GM06990 (cell line): ENCODE data around the gene CYSRT1.

Source experiments
- DNase-seq: peaks from one replicate; pipeline ENCODE4 v3.0.0-alpha.2; 2011; ENCODE audit not compliant: insufficient read length; ENCODE audit errors: extremely low read depth
- H3K27me3 ChIP-seq: replicated peaks from 2 replicates; pipeline ENCODE4 v1.6.0; 2011; ENCODE audit warnings: low read length; ENCODE audit not compliant: control insufficient read depth, insufficient read depth
- H3K36me3 ChIP-seq: 2 replicates; pipeline ENCODE4 v1.5.1; 2011; ENCODE audit warnings: low read length; ENCODE audit not compliant: control insufficient read depth, insufficient read depth
- H3K4me3 ChIP-seq: replicated peaks from 2 replicates; pipeline ENCODE4 v1.5.1; 2011; ENCODE audit warnings: low read depth, mild to moderate bottlenecking, control low read depth, low read length
- CTCF ChIP-seq: IDR thresholded peaks from 2 replicates; pipeline ENCODE4 v1.5.1; 2011; ENCODE audit warnings: low read length, control low read depth, mild to moderate bottlenecking, inconsistent platforms; ENCODE audit not compliant: insufficient read depth, poor library complexity, severe bottlenecking

Gene CYSRT1

GRCh38 chr9:137220317-137221094 lies 4.5 kb upstream of the CYSRT1 start:
- TF ChIP-seq CTCF = no peak
- no peak overlapping the region for H3K4me3 ChIP-seq
- no peaks in the 10 kb centered on the region for H3K27me3 ChIP-seq
- DNase-seq = no peak
- H3K36me3 ChIP-seq = peaks cover 9% of the 10 kb centered on the region

- DNase-seq = no peak
- Histone ChIP-seq H3K36me3 (peaks cover 3% of the 10 kb centered on the region), H3K4me3 (peak overlapping the region; percentile 55), H3K27me3 (no peaks in the 10 kb centered on the region)
- TF ChIP-seq CTCF = no peak
Measured at GRCh38 chr9:137221095-137221505, 3.9 kb upstream of the CYSRT1 start.

DNA sequence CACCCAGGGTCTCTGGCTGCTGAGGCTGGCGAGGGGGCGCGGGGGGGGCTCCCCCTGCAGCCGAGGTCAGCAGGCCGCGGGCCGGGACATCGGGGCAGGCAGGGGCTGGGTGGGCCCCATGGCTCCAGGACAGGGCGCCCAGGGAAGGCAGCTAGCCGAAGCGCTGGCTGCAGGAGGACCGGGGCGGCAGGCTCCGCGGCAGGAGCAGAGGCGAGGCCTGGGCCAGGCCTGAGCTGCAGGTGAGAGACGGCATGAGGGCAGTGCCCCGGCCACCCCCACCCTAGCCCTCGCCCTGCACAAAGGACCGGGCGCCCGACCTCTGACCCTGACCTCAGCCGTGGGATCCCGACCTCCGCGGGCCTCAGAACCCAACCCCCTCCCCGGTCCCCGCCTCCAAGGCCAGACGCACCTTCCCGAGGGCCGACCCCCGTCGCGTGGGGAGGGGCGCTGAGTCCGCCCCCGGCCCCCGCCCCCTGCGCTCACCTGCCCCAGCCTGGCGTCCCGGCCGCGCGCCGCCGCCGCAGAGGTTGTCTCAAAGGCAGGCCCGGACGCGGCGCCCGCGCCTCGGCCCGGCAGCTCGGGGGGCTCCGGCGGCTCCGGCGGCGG lies 3.4 kb upstream of the CYSRT1 start:
- Histone ChIP-seq H3K36me3 (peaks cover 2% of the 10 kb centered on the region; the same call in 1 of the 2 replicates), H3K4me3 (peak overlapping the region; percentile 55), H3K27me3 (no peaks in the 10 kb centered on the region)
- TF ChIP-seq CTCF = no peak
- DNase-seq = no peak

DNA sequence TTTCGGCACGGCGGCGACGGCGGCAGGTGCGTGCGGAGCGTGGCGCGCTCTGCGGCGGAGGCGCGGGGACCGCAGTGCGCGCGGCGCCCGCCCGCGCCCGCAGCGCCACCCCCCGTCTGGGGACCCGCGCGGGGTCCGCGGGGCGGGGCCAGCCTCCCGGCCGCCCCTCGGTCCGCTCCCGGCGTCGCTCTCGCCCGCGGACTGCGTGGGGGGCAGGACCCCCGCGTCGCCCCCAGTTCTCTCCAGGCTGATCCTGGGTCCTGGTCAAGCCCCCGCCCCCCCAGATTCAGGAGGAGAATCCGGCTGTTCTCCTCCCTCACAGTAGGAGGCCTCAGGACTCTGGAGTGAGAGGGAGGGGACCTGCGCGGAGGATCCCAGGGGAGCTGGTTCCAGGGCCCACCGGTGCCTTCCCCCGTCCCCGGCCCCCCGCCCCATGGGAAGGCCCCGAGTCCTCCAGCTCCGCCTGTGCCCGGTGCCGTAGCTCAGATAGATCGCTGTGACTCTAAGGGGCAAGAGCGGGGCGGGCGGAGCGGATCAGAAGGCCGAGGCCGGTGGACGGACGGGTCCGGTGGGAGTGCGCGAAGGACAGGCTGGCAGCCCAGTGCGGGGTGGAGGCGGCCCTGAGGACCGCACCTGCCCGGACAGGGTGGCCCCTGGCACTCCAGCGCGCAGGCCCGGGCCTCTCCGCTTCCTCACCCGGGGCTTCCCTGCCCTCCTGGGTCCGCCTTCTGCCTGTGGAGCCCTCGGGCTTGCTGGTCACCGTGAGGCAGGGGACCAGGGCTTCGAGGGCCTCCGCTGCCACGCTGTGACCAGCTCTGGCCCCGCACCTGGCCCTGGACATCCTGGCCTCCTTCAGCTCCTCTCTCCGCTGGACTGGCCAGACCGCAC lies 2.5 kb upstream of the CYSRT1 start, which contains the start of gene RNF208:
Gene RNF208 (minus strand): TSS at position 51 of the 888 bp plus-strand sequence. CDS start 1,028 bp downstream, outside the sequence.
- no peak for TF ChIP-seq CTCF
- Histone ChIP-seq H3K27me3 (no peaks in the 10 kb centered on the region), H3K4me3 (peak within 1 kb of the TSS; percentile 63), H3K36me3 (no peaks in the 10 kb centered on the region; the same call in 1 of the 2 replicates)
- no peak for DNase-seq

DNA sequence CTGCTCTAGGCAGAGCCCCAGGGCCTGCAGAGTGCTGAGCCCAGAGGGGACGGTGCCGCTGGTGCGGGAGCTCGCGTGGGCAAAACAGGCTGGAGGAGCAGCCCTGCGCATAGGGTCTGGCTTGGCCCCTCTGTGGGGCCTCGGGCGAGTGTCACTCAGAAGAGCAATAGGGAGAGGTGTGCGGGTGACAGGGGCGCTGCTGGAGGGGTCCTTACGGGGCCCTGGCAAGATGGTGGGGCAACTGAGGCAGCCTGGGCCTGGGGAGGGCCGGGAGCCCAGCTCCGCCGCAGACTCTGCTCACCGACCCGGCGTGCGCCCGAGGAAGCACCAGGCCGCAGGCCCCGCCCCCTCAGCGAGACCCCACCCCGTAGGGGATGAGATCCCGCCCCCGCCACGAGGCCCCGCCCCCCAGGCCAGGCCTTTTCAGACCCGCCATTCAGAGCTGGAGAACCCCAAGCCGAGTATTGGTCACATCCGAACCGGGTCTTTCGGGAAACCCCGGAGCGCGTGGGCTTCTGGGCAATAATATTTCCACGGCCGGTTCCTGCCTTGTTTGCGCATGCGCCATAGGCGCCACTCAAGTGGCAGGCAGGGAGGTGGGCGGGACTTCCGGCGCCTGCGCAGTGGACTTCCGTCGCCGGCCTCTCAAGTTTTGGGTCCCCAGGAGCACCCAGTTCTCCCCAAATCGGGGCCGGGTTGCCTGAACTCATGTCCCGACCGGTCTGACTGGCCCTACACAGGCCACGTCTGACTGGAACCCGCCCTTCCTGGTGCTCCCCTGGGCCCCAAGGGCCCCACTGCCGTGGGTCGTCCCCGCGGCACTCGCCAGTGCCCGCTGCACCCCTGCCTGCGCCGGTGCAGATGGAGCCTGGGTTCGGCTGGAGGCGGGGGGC lies 1.6 kb upstream of the CYSRT1 start:
- no peak for TF ChIP-seq CTCF
- no peaks in the 10 kb centered on the region; the same call in 1 of the 2 replicates for H3K36me3 ChIP-seq
- no peaks in the 10 kb centered on the region for H3K27me3 ChIP-seq
- H3K4me3 ChIP-seq = peak overlapping the region; percentile 84
- DNase-seq = peak; percentile 96
